AG09319 (cell line): ENCODE data around the gene SNX19.

Experiments used
- DNase-seq: peaks from one replicate; pipeline ENCODE4 v3.0.0-alpha.2; 2010; ENCODE audit warnings: low read depth; ENCODE audit errors: extremely low read depth
- TF ChIP-seq, protein P1 (sequence below): IDR thresholded peaks from 2 replicates; pipeline ENCODE4 v1.5.1; 2011; ENCODE audit warnings: low read depth, mild to moderate bottlenecking, inconsistent platforms, low read length, moderate library complexity

SNX19 gene

DNA sequence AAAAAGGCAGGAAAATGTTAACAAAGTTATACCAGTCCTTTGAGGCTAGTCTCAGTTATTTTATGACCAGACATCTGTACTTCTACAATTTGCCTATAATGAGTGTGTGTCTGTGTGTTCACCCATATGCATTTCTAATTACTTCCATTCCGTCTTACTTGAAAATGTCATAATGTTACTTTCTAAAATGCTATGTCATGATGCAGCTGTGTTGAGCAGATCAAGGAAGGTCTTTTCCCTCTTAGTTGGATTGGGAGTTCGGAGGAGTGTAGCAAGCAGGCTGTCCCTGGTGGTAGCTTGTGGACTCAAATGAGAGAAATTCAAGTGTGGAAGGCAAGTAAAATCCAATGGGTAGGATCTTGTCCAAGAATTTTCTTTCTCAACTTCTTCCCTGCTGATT lies 3.0 kb downstream of the SNX19 start:
- DNase-seq = no peak
- TF ChIP-seq, protein P1, sequence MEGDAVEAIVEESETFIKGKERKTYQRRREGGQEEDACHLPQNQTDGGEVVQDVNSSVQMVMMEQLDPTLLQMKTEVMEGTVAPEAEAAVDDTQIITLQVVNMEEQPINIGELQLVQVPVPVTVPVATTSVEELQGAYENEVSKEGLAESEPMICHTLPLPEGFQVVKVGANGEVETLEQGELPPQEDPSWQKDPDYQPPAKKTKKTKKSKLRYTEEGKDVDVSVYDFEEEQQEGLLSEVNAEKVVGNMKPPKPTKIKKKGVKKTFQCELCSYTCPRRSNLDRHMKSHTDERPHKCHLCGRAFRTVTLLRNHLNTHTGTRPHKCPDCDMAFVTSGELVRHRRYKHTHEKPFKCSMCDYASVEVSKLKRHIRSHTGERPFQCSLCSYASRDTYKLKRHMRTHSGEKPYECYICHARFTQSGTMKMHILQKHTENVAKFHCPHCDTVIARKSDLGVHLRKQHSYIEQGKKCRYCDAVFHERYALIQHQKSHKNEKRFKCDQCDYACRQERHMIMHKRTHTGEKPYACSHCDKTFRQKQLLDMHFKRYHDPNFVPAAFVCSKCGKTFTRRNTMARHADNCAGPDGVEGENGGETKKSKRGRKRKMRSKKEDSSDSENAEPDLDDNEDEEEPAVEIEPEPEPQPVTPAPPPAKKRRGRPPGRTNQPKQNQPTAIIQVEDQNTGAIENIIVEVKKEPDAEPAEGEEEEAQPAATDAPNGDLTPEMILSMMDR = no peak

GRCh38 chr11:130912552-130912951 lies 3.7 kb downstream of the SNX19 start:
- TF ChIP-seq, protein P1 = no peak
- no peak for DNase-seq

DNA sequence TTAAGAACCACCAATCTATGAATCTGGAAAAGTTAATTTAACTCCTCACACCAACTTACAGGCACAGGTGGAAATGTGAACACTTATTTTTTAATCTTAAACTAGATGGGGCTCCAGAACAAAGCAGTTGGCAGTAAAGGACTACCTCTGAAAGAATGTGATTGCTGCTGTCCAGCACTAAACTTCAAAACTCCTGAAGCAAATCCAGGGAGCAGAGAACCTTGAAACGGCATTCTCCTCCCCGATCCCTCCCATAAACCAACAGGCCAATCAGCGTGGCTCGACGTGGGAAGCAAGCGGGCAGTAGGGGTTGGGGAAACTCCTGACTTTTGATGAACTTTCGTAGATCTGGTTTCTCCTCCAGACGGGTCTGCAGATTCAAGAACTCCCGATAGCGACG lies 5.0 kb downstream of the SNX19 start:
- no peak for DNase-seq

GRCh38 chr11:130909650-130910049 lies 6.6 kb downstream of the SNX19 start:
- no peak for DNase-seq
- TF ChIP-seq, protein P1 = no peak

More for the DNA sequence above, 5.0 kb downstream of the SNX19 start:
- TF ChIP-seq, protein P1 = no peak

DNA sequence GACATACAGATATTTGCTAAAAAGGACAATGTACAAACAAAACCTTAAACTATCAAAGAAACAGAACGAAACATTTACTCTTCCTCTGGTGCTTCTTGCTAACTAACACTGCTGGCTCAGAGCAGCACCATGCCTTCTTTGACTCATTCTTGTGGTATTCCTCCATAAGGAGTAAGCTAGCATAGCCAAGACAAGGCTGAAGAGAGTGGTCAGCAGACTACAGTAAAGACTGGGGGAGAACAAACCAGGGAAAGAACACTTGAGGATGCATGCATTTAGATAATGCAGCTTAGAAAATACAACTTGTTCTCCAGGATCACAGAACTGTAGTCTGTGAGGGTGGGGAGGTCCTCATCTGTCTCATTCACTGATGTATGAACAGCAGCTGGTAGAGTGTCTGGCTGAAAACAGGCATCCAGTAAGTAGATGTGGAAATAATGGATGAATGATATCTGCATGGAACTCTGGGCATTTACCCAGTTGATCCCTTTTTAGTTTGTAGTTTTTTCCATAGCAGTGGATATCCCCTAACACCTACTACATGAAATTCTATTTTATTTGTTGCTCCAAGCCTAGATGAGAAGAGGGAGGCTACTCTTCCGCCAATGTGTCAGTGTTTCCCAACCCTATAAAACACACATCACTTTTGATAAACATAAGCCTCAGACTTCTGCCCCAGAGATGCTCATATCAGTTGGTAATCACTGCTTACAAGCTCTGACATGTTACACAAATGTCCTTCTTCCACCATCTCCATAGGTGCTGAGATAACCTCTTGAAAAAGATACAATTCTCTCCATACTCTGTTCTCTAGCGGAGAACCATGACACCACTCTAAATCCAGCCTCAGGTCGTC lies 7.3 kb downstream of the SNX19 start:
- DNase-seq = no peak

DNA sequence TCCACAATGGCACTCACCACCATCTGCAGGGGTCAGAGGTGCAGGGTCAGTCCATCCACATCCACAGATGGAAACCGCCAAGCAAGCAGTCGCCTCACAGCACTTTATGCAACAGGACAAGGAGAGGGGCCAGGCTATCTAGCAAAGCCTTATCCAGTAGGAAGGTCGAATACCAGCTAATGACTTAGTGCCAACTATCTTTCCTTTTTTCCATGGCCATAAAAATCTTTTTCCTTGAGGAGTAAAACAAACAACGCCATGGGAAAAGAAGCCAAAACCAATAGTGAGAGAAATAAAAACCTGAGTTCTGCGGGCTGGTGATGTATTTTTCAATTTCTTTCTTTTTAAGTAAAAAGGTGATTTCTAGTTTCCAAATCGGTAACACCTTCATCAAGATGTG lies 8.2 kb downstream of the SNX19 start:
- TF ChIP-seq, protein P1 = no peak
- DNase-seq = no peak

More for the DNA sequence above, 7.3 kb downstream of the SNX19 start:
- TF ChIP-seq, protein P1 = no peak

- no peak for DNase-seq
- TF ChIP-seq, protein P1 = no peak
These were observed 9.1 kb downstream of the SNX19 start for GRCh38 chr11:130907229-130907628.
